HG03439 (cell line): ENCODE measurements around the gene ARHGAP26.

ENCODE experiments used
- ATAC-seq: cut with Tn5 transposase; IDR thresholded peaks from one replicate; pipeline ENCODE4 v1.9.1; 2021; ENCODE audit warnings: mild to moderate bottlenecking, moderate library complexity; ENCODE audit not compliant: unreplicated experiment

The ARHGAP26 gene

GRCh38 chr5:143008032-143008431, 237.9 kb downstream of the ARHGAP26 start:
- no peak for ATAC-seq

GRCh38 chr5:143008809-143009521, 238.8 kb downstream of the ARHGAP26 start:
- peak; percentile 86 for ATAC-seq

GRCh38 chr5:143010351-143010750, 240.2 kb downstream of the ARHGAP26 start:
- ATAC-seq: no peak

- no peak for ATAC-seq
Measured at GRCh38 chr5:143011585-143011984, 241.4 kb downstream of the ARHGAP26 start.

- no peak for ATAC-seq
Measured at GRCh38 chr5:143013176-143013891, 243.2 kb downstream of the ARHGAP26 start.

GRCh38 chr5:143014017-143014651, 244.0 kb downstream of the ARHGAP26 start:
- no peak for ATAC-seq

- ATAC-seq: no peak
Measured at GRCh38 chr5:143016777-143017516, 246.8 kb downstream of the ARHGAP26 start.

- ATAC-seq: no peak
Measured at GRCh38 chr5:143017541-143017940, 247.4 kb downstream of the ARHGAP26 start.

- no peak for ATAC-seq
Measured at GRCh38 chr5:143017992-143018391, 247.8 kb downstream of the ARHGAP26 start.

- no peak for ATAC-seq
Measured at GRCh38 chr5:143019157-143019556, 249.0 kb downstream of the ARHGAP26 start.

GRCh38 chr5:143019614-143020515, 249.7 kb downstream of the ARHGAP26 start:
- ATAC-seq: peak; percentile 90

GRCh38 chr5:143021595-143021994, 251.4 kb downstream of the ARHGAP26 start:
- no peak for ATAC-seq

- ATAC-seq: peak; percentile 64
Measured at GRCh38 chr5:143023411-143024096, 253.4 kb downstream of the ARHGAP26 start.

GRCh38 chr5:143024228-143024920, 254.2 kb downstream of the ARHGAP26 start:
- no peak for ATAC-seq

- ATAC-seq: no peak
Measured at GRCh38 chr5:143025376-143025775, 255.2 kb downstream of the ARHGAP26 start.

- ATAC-seq: no peak
Measured at GRCh38 chr5:143025971-143026370, 255.8 kb downstream of the ARHGAP26 start.

- no peak for ATAC-seq
Measured at GRCh38 chr5:143026380-143026779, 256.2 kb downstream of the ARHGAP26 start.

GRCh38 chr5:143029293-143029692, 259.1 kb downstream of the ARHGAP26 start:
- no peak for ATAC-seq

- ATAC-seq: no peak
Measured at GRCh38 chr5:143030349-143030748, 260.2 kb downstream of the ARHGAP26 start.
